Transverse colon (tissue), 4 donors: ENCODE results near the gene OR6A2. TPM values are rescaled to one million over a fixed set of nuclear protein-coding genes. Genes with fewer than 3 reads are reported as not detected.
A peak's percentile ranks its signal among the peaks of the same experiment; 100 is the strongest.

Experiments used
- DNase-seq: peaks from one replicate; pipeline ENCODE4 v3.0.0-alpha.2; 2019
- H3K27ac ChIP-seq, 4 donors: fragments of 200-600 bp; sonication (generic); 2 replicates each; pipeline ENCODE4 v1.5.1; 2016 to 2018; ENCODE audit warnings: inconsistent platforms in 4 of 4
- H3K27me3 ChIP-seq: fragments of 200-600 bp; sonication (generic); 2 replicates; pipeline ENCODE4 v1.5.1; 2017; ENCODE audit warnings: inconsistent platforms
- H3K36me3 ChIP-seq, 4 donors: fragments of 200-600 bp; sonication (generic); 2 replicates each; pipeline ENCODE4 v1.5.1; 2017 to 2019; ENCODE audit warnings: inconsistent platforms in 4 of 4
- H3K4me1 ChIP-seq, 4 donors: fragments of 200-600 bp; sonication (generic); 2 replicates each; pipeline ENCODE4 v1.5.1; 2017 to 2020; ENCODE audit warnings: inconsistent platforms in 4 of 4
- H3K4me3 ChIP-seq, 4 donors: fragments of 200-600 bp; sonication (generic); 1 replicate in 1 of 4; 2 replicates in 3 of 4; pipeline versions ENCODE4 v1.5.1 to v1.6.1; 2017 to 2019; ENCODE audit warnings: inconsistent platforms in 4 of 4
- H3K9me3 ChIP-seq, 2 donors: fragments of 200-600 bp; sonication (generic); 2 replicates each; pipeline ENCODE4 v1.5.1; 2017 to 2019; ENCODE audit warnings: inconsistent platforms in 2 of 2
- CTCF ChIP-seq, 5 experiments: fragments of 200-600 bp in 3 of 5; fragments of 450-650 bp in 2 of 5; sonication (generic) in 3 of 5; IDR thresholded peaks; 1 replicate in 2 of 5; 2 replicates in 3 of 5; pipeline ENCODE4 v1.5.1; 2016 to 2017; ENCODE audit warnings: antibody characterized with exemption in 5 of 5, inconsistent platforms in 3 of 5, mild to moderate bottlenecking in 2 of 5, moderate library complexity in 1 of 5
- EP300 ChIP-seq: sonication (generic); formaldehyde crosslinking; IDR thresholded peaks from one replicate; pipeline ENCODE4 v1.6.1; 2017; ENCODE audit warnings: antibody characterized with exemption, low read depth
- POLR2A ChIP-seq: fragments of 450-650 bp; IDR thresholded peaks from one replicate; pipeline ENCODE4 v1.6.1; 2016; ENCODE audit warnings: antibody characterized with exemption, mild to moderate bottlenecking, moderate library complexity
- POLR2AphosphoS5 ChIP-seq, 3 donors: sonication (generic); formaldehyde crosslinking; IDR thresholded peaks; one replicate each; pipeline ENCODE4 v1.6.1; 2016; ENCODE audit warnings: antibody characterized with exemption in 3 of 3
- WGBS, 2 donors: methylation state at CpG; one replicate each; pipeline ENCODE4 v1.1.5; 2018; ENCODE audit warnings: low coverage in 1 of 2; 5-methylcytosine and 5-hydroxymethylcytosine counted together
- in situ Hi-C, 4 donors: fragments of 200-750 bp; cut with MboI; loops; one replicate each; pipeline versions ENCODE4 v1.15.0 to v1.15.1; 2017; ENCODE audit warnings: low sequenced_read_pairs in 3 of 4, low pct_ligation_motif_present in 1 of 4, low pct_unique_long_range_greater_than_20kb in 1 of 4
- intact Hi-C: fragments of 100-400 bp; cut with DNase I; formaldehyde crosslinking; loops from one replicate; pipeline ENCODE4 v1.15.1; 2023; ENCODE audit warnings: low total_unique reads
- total RNA-seq, 4 donors: library from RNA; depleted of rRNA; stranded (reverse); fragments of >200 nt; gene quantifications; one replicate each; pipeline ENCODE4 v1.1.0, GENCODE V29; 2016

OR6A2 gene
- total RNA-seq, 4 donors from 2014 or later: 0.27 to 1.3 TPM; not detected in 2

DNA sequence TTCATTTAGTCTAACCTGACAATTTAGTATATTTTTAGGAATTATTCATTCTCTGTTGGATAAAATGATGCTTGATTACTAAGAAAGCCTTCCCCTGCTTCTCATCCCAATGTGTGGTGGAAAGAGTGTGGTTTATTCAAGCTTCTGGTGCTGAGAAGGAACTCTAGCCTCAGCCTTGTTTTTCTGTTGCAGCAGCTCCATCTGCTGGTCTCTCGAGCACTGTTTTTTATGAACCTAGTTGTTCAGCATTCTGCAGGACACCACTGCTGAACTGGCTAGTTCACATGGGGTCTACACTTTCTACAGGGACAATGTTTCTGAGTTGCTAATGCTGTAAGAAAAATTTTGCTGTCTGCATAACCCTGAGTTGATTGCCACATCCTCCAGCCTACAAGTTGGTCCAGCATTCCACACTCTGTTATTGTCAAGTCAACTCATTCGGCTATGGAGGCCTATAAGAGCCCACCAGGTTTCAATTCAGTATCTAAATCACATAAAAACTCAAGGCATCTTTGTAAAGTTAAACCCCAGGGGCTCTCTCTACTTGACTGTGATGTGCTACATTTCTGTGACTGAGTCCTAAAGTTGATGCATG, 42.0 kb downstream of the OR6A2 start:
- Histone ChIP-seq H3K4me3 (no peak overlapping the region), H3K4me1 (no peaks in the 10 kb centered on the region), H3K27ac (no peak overlapping the region), H3K9me3 (no peaks in the 10 kb centered on the region), H3K36me3 (no peaks in the 10 kb centered on the region), H3K27me3 (no peaks in the 10 kb centered on the region)
- DNase-seq: peak; percentile 60
- in situ Hi-C loops: no loop called here
- intact Hi-C loops: no loop called here
- WGBS, 2 donors: 52% methylated on average over 2 of the region's 2 CpGs; no CpG with 5 or more reads in 1 of the 2 donors
- no peak for TF ChIP-seq POLR2AphosphoS5 (IDR thresholded peaks at IDR 0.05)
- TF ChIP-seq CTCF (IDR thresholded peaks at IDR 0.05): peak in 4 of 5 experiments; percentile 39 to 47 (median 42)
- TF ChIP-seq EP300: no peak

GRCh38 chr11:6755953-6756347, 43.5 kb downstream of the OR6A2 start:
- no peaks in the 10 kb centered on the region for H3K36me3 ChIP-seq
- H3K27me3 ChIP-seq: no peaks in the 10 kb centered on the region
- in situ Hi-C loops: no loop called here
- H3K4me3 ChIP-seq: no peak overlapping the region
- H3K9me3 ChIP-seq: no peaks in the 10 kb centered on the region
- no peak for DNase-seq
- WGBS, 2 donors: 50 to 70% methylated on average over 1 of the region's 1 CpG
- TF ChIP-seq POLR2AphosphoS5 (IDR thresholded peaks at IDR 0.05): no peak
- TF ChIP-seq CTCF (IDR thresholded peaks at IDR 0.05): no peak
- TF ChIP-seq EP300: no peak
- TF ChIP-seq POLR2A: no peak
- no peak overlapping the region for H3K27ac ChIP-seq
- intact Hi-C loops: no loop called here
- H3K4me1 ChIP-seq: no peaks in the 10 kb centered on the region

GRCh38 chr11:6755303-6755952, 44.1 kb downstream of the OR6A2 start:
- peak; percentile 52 to 89 (median 83) for TF ChIP-seq CTCF (IDR thresholded peaks at IDR 0.05)
- TF ChIP-seq POLR2AphosphoS5 (IDR thresholded peaks at IDR 0.05): no peak
- peak; percentile 10 for DNase-seq
- Histone ChIP-seq H3K4me3 (no peak overlapping the region), H3K36me3 (no peaks in the 10 kb centered on the region), H3K9me3 (no peaks in the 10 kb centered on the region), H3K27me3 (no peaks in the 10 kb centered on the region), H3K27ac (no peak overlapping the region), H3K4me1 (no peaks in the 10 kb centered on the region)
- in situ Hi-C loops: no loop called here
- 7 to 18% methylated on average over 4 to 5 of the region's 5 CpGs for WGBS, 2 donors
- intact Hi-C loops: no loop called here

DNA sequence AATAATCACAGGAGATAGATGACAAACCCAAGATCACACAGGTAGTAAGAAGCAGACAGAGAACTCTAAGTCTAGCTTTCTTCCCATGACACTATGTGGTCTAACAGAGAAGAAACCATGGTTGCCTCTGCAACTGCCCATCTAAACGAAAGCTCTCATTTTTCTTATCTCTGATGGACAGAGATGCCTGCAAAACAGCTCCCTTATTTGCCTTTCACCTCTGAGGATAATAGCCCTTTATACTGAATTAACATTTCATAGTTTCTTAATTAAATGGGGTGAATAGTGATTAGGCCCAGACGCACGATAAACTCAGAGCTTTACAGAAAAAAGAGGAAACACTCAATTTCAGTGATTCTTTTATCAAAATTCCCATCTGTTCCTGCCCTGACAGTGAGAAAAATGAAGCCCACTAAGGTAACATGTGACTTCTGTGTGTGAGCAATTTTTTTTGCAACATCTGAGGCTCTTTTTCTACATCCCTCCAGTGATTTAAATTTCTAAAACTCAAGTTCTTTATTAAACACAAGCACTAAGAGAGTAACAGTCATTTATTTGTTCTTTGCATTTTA, 52.3 kb downstream of the OR6A2 start:
- WGBS, 2 donors: 57 to 81% methylated on average over 3 of the region's 3 CpGs
- H3K4me3 ChIP-seq: peak overlapping the region in 1 of 4 donors; percentile 47
- H3K9me3 ChIP-seq: no peaks in the 10 kb centered on the region
- no peak for TF ChIP-seq POLR2A
- no peak for TF ChIP-seq POLR2AphosphoS5 (IDR thresholded peaks at IDR 0.05)
- TF ChIP-seq CTCF (IDR thresholded peaks at IDR 0.05): no peak
- no peak for TF ChIP-seq EP300
- intact Hi-C loops: no loop called here
- H3K27me3 ChIP-seq: no peaks in the 10 kb centered on the region
- H3K4me1 ChIP-seq: peaks cover 0 to 15% (median 3%) of the 10 kb centered on the region in 4 donors
- no peaks in the 10 kb centered on the region for H3K36me3 ChIP-seq
- DNase-seq: no peak
- in situ Hi-C loops: no loop called here
- peak overlapping the region; percentile 65 to 86 (median 76) for H3K27ac ChIP-seq
